Right lobe of liver (tissue), 6 donors: ENCODE results near the gene SURF1. TPM values are rescaled to one million over a fixed set of nuclear protein-coding genes. Genes with fewer than 3 reads are reported as not detected.
A peak's percentile ranks its signal among the peaks of the same experiment; 100 is the strongest.
"Not testable (repeated sequence)": the region's sequence is repeated elsewhere in the genome, so short reads cannot be mapped to it uniquely, and the experiment has no call there.

Experiments used
- ATAC-seq, 4 donors: fragments of 200-7000 bp; cut with Tn5 transposase; one replicate each; pipeline ENCODE4 v1.9.1; 2020; ENCODE audit warnings: mild to moderate bottlenecking in 4 of 4, moderate library complexity in 4 of 4
- DNase-seq, 3 donors: peaks; one replicate each; pipeline ENCODE4 v3.0.0-alpha.2; 2020
- H3K27ac ChIP-seq, 3 donors: fragments of 200-600 bp; one replicate each; pipeline ENCODE4 v1.8.0; 2022
- H3K27me3 ChIP-seq, 2 donors: fragments of 200-600 bp; one replicate each; pipeline ENCODE4 v1.8.0; 2022
- H3K36me3 ChIP-seq, 4 donors: fragments of 200-600 bp; sonication (generic) in 1 of 4; one replicate each; pipeline versions ENCODE4 v1.5.1 to v1.8.0; 2017 to 2022; ENCODE audit warnings: control low read depth in 1 of 4
- H3K4me1 ChIP-seq, 4 donors: fragments of 200-600 bp; sonication (generic) in 1 of 4; one replicate each; pipeline versions ENCODE4 v1.5.1 to v1.8.0; 2017 to 2022; ENCODE audit warnings: control low read depth in 1 of 4
- H3K4me3 ChIP-seq, 3 donors: fragments of 200-600 bp; one replicate each; pipeline ENCODE4 v1.8.0; 2022
- H3K9me3 ChIP-seq, 4 donors: fragments of 200-600 bp; sonication (generic) in 1 of 4; one replicate each; pipeline versions ENCODE4 v1.5.1 to v1.8.0; 2017 to 2022; ENCODE audit warnings: control low read depth in 1 of 4
- CTCF ChIP-seq, 4 donors: fragments of 200-600 bp in 3 of 4; fragments of 450-650 bp in 1 of 4; IDR thresholded peaks; one replicate each; pipeline versions ENCODE4 v1.5.1 to v1.8.0; 2016 to 2022; ENCODE audit warnings: antibody characterized with exemption in 4 of 4, mild to moderate bottlenecking in 2 of 4
- POLR2A ChIP-seq: fragments of 450-650 bp; IDR thresholded peaks from one replicate; pipeline ENCODE4 v1.6.1; 2017; ENCODE audit warnings: antibody characterized with exemption, mild to moderate bottlenecking
- WGBS: methylation state at CpG from one replicate; pipeline ENCODE4 v1.1.6; 2018; ENCODE audit warnings: low coverage, low lambda C conversion rate; ENCODE audit not compliant: insufficient coverage; ENCODE audit errors: missing lambda C conversion rate; 5-methylcytosine and 5-hydroxymethylcytosine counted together
- intact Hi-C, 2 donors: fragments of 100-400 bp; cut with DNase I; formaldehyde crosslinking; loops; one replicate each; pipeline versions ENCODE4 v1.11.2 to v1.14.1; 2022
- total RNA-seq, 6 experiments: library from RNA; depleted of rRNA in 2 of 6; stranded (reverse); fragments of >200 nt in 2 of 6; fragmentation: NEBNext Ultra II Directional in 3 of 6; extraction: Animal tissue kit (Norgen Biotek cat#: 25700) in 3 of 6; gene quantifications; one replicate each; pipeline versions ENCODE4 v1.1.0 to v1.2.4, GENCODE V29; 2016 to 2023
- donor health status: DM: no; HTN: yes; CAD: no.
- donor health status: DM: no; HTN: no; CAD: no.
- donor health status: DM: no; HTN: no; CAD: no.
- donor health status: DM: no; HTN: yes; CAD: no.
- donor health status: DM: no; HTN: yes; CAD: no.

Gene SURF1
- total RNA-seq, 6 experiments from 2014 or later = 37.4 to 68.8 (median 44.5) TPM

DNA sequence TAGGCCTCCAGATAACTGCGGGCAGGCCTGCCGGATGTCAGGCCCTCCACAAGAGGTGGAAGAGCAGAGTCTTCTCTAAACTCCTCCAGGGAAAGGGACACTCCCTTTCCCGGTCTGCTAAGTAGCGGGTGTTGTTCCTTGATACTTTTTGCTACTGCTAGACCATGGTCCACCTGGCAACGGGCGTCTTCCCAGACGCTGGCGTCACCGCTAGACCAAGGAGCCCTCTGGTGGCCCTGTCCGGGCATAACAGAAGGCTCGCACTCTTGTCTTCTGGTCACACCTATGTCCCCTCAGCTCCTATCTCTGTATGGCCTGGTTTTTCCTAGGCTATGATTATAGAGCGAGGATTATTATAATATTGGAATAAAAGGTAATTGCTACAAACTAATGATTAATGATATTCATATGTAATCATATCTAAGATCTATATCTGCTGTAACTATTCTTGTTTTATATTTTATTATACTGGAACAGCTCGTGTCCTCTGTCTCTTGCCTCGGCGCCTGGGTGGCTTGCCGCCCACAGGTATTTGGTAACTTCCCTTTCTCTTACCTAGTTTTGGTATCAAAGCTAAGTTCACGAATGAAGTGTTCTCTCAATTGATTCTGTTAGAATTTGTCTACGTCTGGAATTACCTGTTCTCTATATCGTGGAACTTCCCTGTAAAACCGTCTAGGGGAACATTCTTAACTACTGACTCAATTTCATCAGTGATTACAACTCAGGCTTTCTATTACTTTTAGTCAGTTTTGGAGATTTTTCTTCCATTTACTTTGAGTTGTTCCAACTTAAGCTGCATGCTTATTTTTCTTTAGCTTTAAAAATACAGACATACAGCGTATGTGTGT is 26.8 kb downstream of the SURF1 start:
- TF ChIP-seq CTCF (IDR thresholded peaks at IDR 0.05) = peak; percentile 38 to 63 (median 54)
- ATAC-seq, H3K27ac ChIP-seq, H3K4me3 ChIP-seq, H3K9me3 ChIP-seq, H3K4me1 ChIP-seq, H3K27me3 ChIP-seq: not testable (repeated sequence)
- WGBS = 46% methylated on average over 21 of the region's 21 CpGs
- H3K36me3 ChIP-seq = peaks cover 3 to 45% (median 23%) of the 10 kb centered on the region in 4 donors
- DNase-seq = peak in 1 of 3 donors; percentile 55
- intact Hi-C loops = loop anchor here in 1 of 2 donors (10.0 kb wide), 1 partner anchor 55 kb away; no protein-coding TSS in a partner anchor

GRCh38 chr9:133327834-133328484 is 28.3 kb downstream of the SURF1 start:
- WGBS = 92% methylated on average over 9 of the region's 10 CpGs
- no peak for TF ChIP-seq POLR2A
- Histone ChIP-seq H3K36me3 (peaks cover 3 to 31% (median 14%) of the 10 kb centered on the region in 4 donors), H3K4me3 (no peak overlapping the region), H3K4me1 (no peaks in the 10 kb centered on the region), H3K27ac (no peak overlapping the region), H3K9me3 (no peaks in the 10 kb centered on the region), H3K27me3 (no peaks in the 10 kb centered on the region)
- peak in 1 of 3 donors; percentile 26 for DNase-seq
- no peak for ATAC-seq
- intact Hi-C loops = no loop called here

DNA sequence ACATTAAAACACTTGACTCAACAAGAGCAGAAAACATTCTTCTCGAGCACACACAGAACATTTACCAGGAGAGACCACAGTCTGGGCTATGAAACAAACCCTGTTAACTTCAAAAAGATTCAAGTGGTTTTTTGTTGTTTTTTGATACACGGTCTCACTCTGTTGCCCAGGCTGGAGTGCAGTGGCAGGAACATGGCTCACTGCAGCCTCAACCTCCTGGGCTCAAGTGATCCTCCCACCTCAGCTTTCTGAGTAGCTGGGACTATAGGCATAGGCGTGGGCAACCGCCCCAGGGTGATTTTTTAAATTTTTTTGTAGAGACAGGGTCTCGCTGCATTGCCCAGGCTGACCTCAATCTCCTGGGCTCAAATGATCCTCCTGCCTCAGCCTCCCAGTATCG is 29.3 kb downstream of the SURF1 start:
- H3K4me3 ChIP-seq, H3K4me1 ChIP-seq, ATAC-seq, intact Hi-C loops, H3K27me3 ChIP-seq, H3K27ac ChIP-seq, H3K9me3 ChIP-seq: not testable (repeated sequence)
- DNase-seq = peak in 1 of 3 donors; percentile 3
- 89% methylated on average over 3 of the region's 6 CpGs for WGBS
- H3K36me3 ChIP-seq = peaks cover 0 to 21% (median 7%) of the 10 kb centered on the region in 4 donors

- DNase-seq = peak in 1 of 3 donors; percentile 29
- Histone ChIP-seq H3K4me1 (no peaks in the 10 kb centered on the region), H3K27ac (no peak overlapping the region), H3K9me3 (no peaks in the 10 kb centered on the region), H3K36me3 (no peaks in the 10 kb centered on the region), H3K27me3 (no peaks in the 10 kb centered on the region), H3K4me3 (no peak overlapping the region)
- intact Hi-C loops = loop anchor here in 1 of 2 donors (5.0 kb wide), 1 partner anchor 833 kb away; no protein-coding TSS in a partner anchor
- ATAC-seq = no peak
- TF ChIP-seq CTCF (IDR thresholded peaks at IDR 0.05) (no peak), POLR2A (no peak)
- WGBS = 63% methylated on average over 9 of the region's 13 CpGs
Observed at GRCh38 chr9:133323991-133324703, 32.1 kb downstream of the SURF1 start.

GRCh38 chr9:133323211-133323610 is 33.1 kb downstream of the SURF1 start:
- H3K27ac ChIP-seq = no peak overlapping the region
- no peaks in the 10 kb centered on the region for H3K4me1 ChIP-seq
- no peaks in the 10 kb centered on the region for H3K27me3 ChIP-seq
- no peaks in the 10 kb centered on the region for H3K36me3 ChIP-seq
- TF ChIP-seq CTCF (IDR thresholded peaks at IDR 0.05) = no peak
- no peak for TF ChIP-seq POLR2A
- intact Hi-C loops = loop anchor here in 1 of 2 donors (5.0 kb wide), 1 partner anchor 834 kb away; no protein-coding TSS in a partner anchor
- WGBS = 87% methylated on average over 4 of the region's 10 CpGs
- H3K9me3 ChIP-seq = no peaks in the 10 kb centered on the region
- DNase-seq = peak in 1 of 3 donors; percentile 8
- ATAC-seq = no peak
- no peak overlapping the region for H3K4me3 ChIP-seq
